NCI-H82 treated with DMSO at 0.1 percent for 48 hours (cell line): ENCODE data around the gene CENATAC.
"Not testable (repeated sequence)": the region's sequence is repeated elsewhere in the genome, so short reads cannot be mapped to it uniquely, and the experiment has no call there.

Source experiments
- DNase-seq: peaks from one replicate; lab custom pipeline; 2025; ENCODE audit not compliant: unreplicated experiment; lab: John Stamatoyannopoulos, UW

CENATAC gene, protein sequence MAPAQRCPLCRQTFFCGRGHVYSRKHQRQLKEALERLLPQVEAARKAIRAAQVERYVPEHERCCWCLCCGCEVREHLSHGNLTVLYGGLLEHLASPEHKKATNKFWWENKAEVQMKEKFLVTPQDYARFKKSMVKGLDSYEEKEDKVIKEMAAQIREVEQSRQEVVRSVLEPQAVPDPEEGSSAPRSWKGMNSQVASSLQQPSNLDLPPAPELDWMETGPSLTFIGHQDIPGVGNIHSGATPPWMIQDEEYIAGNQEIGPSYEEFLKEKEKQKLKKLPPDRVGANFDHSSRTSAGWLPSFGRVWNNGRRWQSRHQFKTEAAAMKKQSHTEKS

DNA sequence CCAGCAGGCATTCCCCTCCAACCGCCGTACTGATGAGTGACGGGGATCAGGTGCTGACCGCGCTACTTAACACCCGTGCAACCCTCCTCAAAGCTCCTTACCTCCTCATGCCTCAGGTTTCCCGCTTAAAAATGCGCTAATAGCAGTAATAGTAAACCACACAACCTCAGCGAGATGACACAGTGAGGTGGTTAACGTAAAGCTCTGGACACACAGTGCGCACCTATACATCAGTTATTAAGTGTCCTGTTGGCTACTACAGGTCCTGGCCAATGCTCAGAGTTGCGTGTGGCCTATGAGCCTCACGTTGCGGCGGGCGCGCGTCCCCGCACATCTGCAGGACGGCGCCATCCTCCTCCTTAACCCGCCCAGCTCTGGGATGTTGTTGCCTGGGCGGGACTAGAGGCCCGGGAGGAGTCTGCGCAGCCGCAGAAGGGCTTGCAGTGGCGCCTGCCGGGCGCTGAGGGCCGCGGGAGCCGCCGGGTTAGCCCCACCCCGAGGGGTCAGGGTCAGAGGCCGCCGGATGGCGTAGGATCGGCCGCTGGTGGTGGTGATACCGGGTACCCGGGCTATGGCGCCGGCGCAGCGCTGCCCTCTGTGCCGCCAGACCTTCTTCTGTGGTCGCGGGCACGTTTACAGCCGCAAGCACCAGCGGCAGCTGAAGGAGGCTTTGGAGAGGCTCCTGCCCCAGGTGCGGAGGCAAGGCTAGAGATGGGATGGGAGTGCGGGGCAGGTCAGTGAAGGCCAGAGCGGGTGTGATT, at the start of gene CENATAC:
Gene CENATAC (plus strand): TSS at position 512 of the 761 bp plus-strand sequence. CDS start 60 bp downstream, at position 572.
- peak; percentile 69 for DNase-seq

DNA sequence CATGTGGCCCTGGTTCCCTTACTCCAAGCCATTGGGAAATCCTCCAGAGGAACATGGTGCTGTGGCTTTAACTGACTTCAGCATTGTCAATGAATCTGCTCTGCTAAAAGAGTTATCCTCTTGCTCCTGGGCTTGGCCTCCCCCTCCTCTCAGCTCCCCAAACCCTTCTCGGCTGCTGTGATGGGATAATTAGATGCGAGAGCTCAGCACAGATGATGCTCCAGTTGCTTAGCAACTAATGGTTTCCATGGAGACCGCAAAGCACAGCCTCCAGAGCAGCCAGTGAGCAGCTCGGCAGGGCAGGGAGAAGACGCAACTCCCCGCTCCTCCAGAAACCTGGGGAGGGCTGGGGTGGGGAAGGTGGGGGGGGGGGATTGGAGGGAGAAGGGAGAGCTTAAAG, 44.7 kb upstream of the CENATAC start:
- DNase-seq: no peak

DNA sequence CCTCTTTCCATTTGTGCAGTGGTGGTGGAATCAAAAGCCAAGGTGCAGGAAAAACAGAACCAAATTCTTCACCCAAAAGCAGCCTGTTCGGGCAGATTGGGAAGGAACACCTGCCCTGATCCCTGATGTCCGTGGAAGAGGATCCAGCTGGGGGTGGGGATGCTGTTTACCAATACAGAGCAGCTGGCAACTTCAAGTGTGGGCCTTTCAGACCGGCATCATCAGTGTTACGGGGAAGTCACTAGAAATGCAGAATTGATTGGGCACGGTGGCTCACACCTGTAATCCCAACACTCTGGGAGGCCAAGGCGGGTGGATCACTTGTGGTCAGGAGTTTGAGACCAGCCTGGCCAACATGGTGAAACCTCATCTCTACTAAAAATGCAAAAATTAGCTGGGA, 44.0 kb upstream of the CENATAC start:
- not testable (repeated sequence) for DNase-seq

DNA sequence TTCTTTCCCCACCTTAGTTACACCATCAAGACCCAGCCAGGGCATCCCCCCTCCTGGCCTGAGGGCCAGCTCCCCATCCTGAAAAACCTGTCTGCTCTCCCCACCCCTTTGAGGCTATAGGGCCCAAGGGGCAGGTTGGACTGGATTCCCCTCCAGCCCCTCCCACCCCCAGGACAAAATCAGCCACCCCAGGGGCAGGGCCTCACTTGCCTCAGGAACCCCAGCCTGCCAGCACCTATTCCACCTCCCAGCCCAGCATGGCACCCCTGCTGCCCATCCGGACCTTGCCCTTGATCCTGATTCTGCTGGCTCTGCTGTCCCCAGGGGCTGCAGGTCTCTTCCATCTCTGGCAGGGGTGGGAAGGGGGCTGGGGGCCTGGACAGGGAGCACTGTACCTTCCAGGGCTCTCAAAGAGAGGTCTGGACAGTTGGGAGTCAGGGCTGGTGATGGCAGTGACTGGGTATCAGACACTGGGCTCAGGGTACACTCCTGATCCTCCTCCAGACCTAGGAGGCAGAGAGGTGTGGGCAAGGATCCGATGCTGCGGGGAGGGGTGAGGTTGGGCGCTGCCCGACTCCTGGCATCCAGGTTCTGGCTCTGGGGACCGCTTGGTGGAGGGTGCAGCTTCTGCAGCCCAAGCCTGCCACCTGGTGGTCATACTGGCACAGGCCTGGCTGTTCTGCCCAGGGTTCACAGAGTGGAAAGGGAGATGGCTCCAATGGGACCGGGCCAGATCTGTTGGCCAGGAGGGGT, 41.7 kb upstream of the CENATAC start, which contains the start of gene UPK2:
Gene UPK2 (plus strand): TSS at position 205 of the 753 bp plus-strand sequence. CDS start 53 bp downstream, at position 258.
- DNase-seq: peak; percentile 25

DNA sequence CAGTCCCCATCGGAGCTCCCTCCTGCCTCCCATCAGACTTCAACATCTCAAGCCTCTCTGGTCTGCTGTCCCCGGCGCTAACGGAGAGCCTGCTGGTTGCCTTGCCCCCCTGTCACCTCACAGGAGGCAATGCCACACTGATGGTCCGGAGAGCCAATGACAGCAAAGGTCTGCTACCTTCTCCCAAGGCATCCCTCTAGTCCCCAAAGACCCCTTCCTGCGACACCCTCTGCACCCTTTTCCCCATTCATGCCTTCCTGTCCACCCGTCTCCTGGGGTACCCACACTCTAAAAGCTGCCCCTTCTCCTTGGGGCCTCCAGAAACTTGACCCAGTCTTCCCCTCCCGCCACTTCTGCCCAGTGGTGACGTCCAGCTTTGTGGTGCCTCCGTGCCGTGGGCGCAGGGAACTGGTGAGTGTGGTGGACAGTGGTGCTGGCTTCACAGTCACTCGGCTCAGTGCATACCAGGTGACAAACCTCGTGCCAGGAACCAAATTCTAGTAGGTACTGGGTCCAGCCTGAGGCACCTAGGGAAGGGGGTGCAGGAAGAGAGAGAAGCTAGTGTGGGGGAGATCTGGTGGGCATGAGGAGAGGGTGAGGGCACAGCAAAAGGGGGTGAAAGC, 41.0 kb upstream of the CENATAC start:
- no peak for DNase-seq

DNA sequence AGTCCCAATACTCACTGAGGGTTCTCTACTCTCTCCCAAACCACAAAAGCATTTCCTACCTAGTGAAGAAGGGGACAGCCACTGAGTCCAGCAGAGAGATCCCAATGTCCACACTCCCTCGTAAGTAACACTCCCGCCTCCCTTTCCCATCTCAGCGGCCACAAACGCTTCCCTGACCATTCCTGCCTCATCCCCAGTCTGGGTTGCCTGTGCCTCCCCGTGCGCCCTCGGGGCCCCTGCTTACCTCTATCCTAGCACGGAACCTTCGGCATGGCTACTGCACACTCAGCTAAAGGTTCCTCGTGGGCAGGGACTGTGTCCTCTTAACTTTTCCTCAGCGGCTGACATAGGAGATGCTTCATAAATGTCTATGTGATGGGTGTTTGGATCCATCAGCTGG, 40.4 kb upstream of the CENATAC start:
- no peak for DNase-seq

DNA sequence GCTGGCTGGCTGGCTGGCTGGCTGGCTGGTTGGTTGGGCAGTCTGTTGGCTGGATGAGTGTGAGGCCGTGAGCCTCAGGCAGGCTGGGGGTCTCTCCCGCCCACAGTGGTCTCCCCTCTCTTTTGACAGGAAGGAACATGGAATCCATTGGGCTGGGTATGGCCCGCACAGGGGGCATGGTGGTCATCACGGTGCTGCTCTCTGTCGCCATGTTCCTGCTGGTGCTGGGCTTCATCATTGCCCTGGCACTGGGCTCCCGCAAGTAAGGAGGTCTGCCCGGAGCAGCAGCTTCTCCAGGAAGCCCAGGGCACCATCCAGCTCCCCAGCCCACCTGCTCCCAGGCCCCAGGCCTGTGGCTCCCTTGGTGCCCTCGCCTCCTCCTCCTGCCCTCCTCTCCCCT, 40.0 kb upstream of the CENATAC start:
- DNase-seq: no peak

DNA sequence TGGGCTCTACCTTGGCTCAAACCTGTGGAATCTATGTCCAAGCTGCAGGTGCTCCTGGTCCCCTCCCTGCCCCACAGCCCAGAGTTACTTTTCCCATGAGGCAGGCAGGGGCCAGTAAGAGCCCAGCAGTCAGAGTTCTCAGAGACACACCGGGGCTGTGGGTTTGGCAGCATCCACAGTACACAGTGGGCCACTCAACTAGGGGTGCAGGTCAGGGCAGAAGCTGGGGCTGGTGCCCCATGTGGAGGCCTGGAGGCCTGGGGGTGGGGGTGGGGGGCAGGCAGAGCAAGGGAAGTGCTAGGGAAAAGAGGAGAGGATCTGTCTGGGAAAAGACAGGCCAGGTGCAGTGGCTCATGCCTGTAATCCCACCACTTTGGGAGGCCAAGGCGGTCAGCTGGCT, 39.4 kb upstream of the CENATAC start:
- DNase-seq: no peak

DNA sequence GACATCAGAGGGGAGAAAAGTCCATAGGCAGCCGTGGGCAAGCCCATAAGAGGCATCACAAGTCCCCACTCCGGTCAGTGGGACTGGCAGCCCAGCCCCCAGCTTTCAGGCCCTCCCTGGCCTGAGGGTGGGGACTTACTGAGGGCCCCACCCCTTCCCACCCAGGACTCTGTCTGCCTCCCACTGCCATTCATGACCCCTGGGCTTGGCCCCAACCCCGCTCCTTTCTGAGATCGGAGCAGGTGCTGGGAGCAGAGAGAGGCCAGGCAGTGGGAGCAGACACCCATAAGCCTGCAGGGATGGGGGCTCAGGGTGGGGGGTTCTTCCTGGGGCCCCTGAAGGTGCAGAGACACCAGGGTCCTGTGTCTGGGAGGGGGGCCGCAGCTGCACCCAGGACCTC, 36.7 kb upstream of the CENATAC start:
- no peak for DNase-seq

DNA sequence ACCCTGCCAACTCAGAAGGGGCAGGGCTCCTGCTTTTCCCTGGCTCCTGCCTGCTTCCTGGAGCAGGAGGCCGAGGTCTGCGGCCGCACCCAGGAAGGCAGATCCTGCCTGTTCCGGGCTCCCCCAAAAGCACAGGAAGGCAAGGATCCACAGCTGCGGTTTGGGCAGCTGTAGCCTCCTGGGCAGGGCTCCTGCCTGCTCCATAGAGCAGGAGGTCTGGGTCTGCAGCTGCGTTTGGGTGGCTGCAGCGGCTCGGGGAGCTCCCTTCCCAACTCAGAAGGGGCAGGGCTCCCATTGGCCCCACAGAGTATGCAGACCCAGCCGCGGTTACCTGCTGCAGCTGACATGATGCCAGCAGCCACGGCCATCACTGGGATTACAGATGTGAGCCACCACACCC, 36.3 kb upstream of the CENATAC start:
- DNase-seq: no peak

DNA sequence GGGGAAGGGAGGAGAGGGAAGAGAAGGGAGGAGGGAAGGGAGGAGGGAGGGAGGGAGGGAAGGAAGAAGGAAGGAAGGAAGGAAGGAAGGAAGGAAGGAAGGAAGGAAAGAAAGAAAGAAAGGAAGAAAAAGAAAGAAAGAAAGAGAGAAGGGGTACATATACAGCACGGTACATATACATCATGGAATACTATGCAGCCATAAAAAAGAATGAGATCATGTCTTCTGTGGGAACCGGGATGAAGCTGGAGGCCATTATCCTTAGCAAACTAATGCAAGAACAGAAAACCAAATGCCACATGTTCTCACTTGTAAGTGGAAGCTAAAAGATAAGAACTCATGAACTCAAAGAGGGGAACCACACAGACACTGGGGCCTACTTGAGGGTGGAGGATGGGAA, 28.4 kb upstream of the CENATAC start:
- not testable (repeated sequence) for DNase-seq

DNA sequence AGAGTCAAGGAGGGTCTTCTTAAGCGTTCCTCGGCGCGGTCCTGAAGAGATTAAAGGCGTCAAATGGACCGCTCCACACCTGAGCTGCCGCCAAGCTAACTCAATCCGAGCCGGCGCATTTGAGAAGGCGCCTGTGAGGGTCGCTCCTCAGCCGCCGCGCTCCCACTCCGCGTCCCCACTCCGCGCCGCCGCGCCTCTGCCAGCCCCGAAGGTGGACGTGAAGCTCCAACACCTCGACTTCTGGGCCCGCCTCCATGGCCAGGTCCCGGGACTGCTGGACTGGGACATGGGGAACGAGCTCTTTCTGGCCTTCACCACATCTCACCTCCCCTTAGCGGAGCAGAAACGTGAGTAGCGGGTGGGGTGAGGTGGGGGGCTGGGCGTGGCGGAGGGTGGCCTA, 26.3 kb upstream of the CENATAC start, which contains the start of gene FOXR1:
Gene FOXR1 (plus strand): TSS at position 116 of the 400 bp plus-strand sequence. CDS start 171 bp downstream, at position 287.
- DNase-seq: no peak

DNA sequence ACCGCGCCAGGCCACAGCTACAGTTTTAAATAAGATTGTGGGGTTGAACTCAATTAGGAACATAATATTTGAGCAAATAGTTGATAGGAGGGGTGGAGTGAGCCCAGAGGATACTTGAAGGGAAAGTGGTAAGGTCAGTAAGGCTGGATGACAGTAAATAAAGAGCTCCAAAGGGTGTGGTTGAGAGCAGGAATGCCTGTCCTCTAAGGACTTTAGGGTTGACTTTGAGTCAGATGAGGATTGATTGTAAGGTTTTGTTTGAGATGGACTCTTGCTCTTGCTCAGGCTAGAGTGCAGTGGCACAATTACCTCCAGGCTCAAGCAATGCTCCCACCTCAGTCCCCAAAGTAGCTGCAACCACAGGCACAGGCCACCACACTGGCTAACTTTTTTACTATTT, 24.0 kb upstream of the CENATAC start:
- no peak for DNase-seq

DNA sequence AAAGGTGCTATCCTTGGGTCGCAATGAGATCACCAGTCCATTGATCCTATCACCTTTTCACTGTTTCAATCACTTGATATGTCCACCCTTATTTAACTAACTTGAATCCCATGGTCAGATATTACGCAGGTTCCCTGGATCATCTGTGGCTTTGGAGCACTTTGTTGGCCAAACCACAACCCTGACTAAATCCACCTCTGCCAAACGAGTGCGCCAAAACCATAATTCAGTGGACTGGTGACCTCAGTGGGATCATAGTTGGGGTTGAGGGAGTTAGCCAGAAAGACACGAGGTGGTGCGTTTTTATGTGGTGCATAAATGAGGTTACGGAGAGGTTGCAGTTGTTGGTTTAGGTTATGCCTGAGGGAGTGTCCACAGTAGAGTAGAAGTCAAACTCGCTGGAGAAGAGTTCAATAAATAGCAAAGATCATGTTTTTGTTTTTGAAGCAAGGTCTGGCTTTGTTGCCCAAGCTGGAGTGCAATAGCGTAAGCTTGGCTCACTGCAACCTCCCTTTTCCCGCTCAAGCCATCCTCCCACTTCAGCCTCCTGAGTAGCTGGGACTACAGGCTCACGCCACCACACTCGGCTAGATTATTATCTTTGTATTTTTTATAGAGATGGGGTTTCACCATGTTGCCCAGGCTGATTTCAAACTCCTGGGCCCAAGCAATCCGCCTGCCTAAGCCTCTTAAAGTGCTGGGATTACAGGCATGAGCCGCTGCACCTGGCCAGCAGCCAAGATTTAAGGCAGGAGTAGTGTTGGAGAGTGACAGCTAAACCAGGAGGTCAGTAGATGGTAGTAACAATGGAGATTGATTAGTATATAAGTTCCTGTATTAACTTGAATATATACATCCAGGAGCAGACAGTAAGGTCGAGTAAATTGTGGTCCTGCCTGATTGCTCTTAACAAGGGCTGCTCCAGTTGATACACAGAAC, 21.9 kb upstream of the CENATAC start:
- peak; percentile 89 for DNase-seq

DNA sequence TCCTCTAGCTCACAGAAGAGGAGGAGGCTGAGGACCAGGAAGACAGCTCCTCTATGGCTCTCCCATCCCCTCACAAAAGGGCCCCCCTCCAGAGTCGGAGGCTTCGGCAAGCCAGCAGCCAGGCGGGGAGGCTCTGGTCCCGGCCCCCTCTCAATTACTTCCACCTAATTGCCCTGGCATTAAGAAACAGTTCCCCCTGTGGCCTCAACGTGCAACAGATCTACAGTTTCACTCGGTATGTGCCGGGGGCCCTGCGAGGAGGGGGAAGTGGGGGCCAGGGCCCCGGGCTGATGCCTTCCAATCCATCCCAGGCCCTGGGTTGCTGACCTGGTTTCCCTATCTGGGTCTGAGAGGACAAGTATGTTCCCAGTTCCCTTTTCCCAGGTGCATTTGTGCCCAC, 18.5 kb upstream of the CENATAC start:
- DNase-seq: no peak

DNA sequence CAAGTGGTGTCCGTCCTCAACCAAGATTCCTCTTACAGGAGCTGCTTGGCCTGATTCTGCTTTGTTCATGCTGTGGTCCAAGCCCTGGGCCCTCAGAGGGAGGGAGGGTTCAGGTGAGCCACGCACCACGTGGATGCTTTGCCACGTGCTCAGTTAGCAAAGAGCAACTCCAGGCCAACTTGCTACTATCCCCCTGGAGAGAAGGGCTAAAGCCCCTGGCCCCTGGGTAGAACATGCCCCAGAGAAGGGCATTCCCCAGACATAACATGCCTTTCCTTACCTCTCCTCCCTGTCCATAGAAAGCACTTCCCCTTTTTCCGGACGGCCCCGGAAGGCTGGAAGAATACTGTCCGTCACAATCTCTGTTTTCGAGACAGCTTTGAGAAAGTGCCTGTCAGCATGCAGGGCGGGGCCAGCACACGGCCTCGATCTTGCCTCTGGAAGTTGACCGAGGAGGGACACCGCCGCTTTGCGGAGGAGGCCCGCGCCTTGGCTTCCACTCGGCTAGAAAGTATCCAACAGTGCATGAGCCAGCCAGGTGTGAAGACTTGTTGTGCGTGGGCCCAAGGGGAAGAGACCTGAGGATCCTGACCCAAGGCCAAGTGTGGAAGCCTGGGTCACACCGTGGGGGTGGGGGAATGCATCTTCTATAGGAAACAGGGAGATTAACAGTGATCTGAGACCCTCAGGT, 17.6 kb upstream of the CENATAC start:
- no peak for DNase-seq

DNA sequence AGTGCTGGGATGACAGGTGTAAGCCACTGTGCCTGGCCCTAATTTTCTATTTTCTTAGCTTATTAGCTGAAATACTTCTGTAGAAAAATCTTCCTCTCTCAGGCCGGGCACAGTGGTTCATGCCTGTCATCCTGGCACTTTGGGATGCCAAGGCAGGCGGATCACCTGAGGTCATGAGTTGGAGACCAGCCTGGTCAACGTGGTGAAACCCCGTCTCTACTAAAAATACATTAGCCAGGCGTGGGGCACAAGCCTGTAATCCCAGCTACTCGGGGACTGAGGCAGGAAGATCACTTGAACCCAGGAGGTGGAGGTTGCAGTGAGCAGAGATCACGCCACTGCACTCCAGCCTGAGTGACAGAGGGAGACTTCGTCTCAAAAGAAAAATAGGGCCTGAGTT, 13.6 kb upstream of the CENATAC start:
- DNase-seq: not testable (repeated sequence)

DNA sequence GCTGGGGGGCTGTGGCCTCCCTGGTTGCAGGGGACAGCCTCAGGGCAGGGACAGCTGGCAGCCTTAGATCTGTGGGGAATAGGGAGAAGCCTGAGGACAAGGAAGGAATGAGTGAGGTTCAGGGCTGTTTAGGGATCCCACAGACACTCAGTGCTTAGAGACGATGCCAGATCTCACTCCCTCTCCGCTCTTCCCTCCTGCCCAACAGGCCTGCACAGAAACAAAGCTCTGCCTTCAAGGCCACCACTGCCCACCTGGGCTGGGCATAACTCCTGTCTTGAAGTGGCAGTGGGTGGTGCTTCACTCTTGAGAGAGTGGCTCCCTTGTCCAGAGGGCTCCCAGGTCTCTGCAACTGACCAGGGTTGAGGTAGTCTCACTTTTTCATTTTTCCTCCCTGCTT, 13.1 kb upstream of the CENATAC start:
- DNase-seq: no peak

DNA sequence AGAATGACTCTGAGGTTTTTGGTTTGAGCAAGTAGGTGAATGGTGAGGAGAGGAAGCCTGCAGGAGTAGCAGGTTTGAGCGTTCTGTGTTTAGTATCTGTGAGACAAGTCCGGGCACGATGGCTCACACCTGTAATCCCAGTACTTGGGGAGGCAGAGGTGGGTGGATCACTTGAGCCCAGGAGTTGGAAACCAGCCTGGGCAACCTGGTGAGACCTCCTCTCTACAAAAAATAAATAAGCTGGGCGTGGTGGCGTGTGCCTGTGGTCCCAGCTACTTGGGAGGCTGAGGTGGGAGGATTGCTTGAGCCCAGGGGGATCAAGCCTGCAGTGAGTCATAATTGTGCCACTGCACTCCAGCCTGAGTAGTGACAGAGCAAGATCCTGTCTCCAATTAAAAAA, 9.7 kb upstream of the CENATAC start:
- DNase-seq: no peak
